ENCODE results near the gene KAZN. TPM values are rescaled to one million over a fixed set of nuclear protein-coding genes. Genes with fewer than 3 reads are reported as not detected.
A peak's percentile ranks its signal among the peaks of the same experiment; 100 is the strongest.

KAZN gene
- total RNA-seq, 1 donor from 2014 or later: 7.9 TPM

GRCh38 chr1:15155888-15156741, 557.6 kb downstream of the KAZN start:
- Mint-ChIP-seq H3K9me3 (ENCODE audit: unreplicated experiment) (peaks cover 11% of the 10 kb centered on the region), H3K27me3 (ENCODE audit: unreplicated experiment) (peaks cover 11% of the 10 kb centered on the region), H3K27ac (ENCODE audit: unreplicated experiment) (no peak overlapping the region), H3K36me3 (ENCODE audit: unreplicated experiment) (no peaks in the 10 kb centered on the region), H3K4me3 (ENCODE audit: unreplicated experiment) (no peak overlapping the region), H3K4me1 (ENCODE audit: low read depth, unreplicated experiment) (peaks cover 20% of the 10 kb centered on the region)
- peak; percentile 26 for DNase-seq
- TF ChIP-seq CTCF (IDR thresholded peaks at IDR 0.05; ENCODE audit: partially characterized antibody, unreplicated experiment): no peak

GRCh38 chr1:15156807-15157380, 558.4 kb downstream of the KAZN start:
- H3K4me1 Mint-ChIP-seq (ENCODE audit: low read depth, unreplicated experiment): peaks cover 20% of the 10 kb centered on the region
- H3K27ac Mint-ChIP-seq (ENCODE audit: unreplicated experiment): no peak overlapping the region
- H3K4me3 Mint-ChIP-seq (ENCODE audit: unreplicated experiment): no peak overlapping the region
- no peak for TF ChIP-seq CTCF (IDR thresholded peaks at IDR 0.05; ENCODE audit: partially characterized antibody, unreplicated experiment)
- H3K27me3 Mint-ChIP-seq (ENCODE audit: unreplicated experiment): peaks cover 11% of the 10 kb centered on the region
- H3K9me3 Mint-ChIP-seq (ENCODE audit: unreplicated experiment): peaks cover 11% of the 10 kb centered on the region
- no peaks in the 10 kb centered on the region for H3K36me3 Mint-ChIP-seq (ENCODE audit: unreplicated experiment)
- DNase-seq: no peak

GRCh38 chr1:15157524-15158399, 559.3 kb downstream of the KAZN start:
- no peak for DNase-seq
- Mint-ChIP-seq H3K4me1 (ENCODE audit: low read depth, unreplicated experiment) (peaks cover 20% of the 10 kb centered on the region), H3K4me3 (ENCODE audit: unreplicated experiment) (no peak overlapping the region), H3K27me3 (ENCODE audit: unreplicated experiment) (peaks cover 11% of the 10 kb centered on the region), H3K9me3 (ENCODE audit: unreplicated experiment) (peaks cover 7% of the 10 kb centered on the region), H3K27ac (ENCODE audit: unreplicated experiment) (no peak overlapping the region), H3K36me3 (ENCODE audit: unreplicated experiment) (no peaks in the 10 kb centered on the region)
- no peak for TF ChIP-seq CTCF (IDR thresholded peaks at IDR 0.05; ENCODE audit: partially characterized antibody, unreplicated experiment)

DNA sequence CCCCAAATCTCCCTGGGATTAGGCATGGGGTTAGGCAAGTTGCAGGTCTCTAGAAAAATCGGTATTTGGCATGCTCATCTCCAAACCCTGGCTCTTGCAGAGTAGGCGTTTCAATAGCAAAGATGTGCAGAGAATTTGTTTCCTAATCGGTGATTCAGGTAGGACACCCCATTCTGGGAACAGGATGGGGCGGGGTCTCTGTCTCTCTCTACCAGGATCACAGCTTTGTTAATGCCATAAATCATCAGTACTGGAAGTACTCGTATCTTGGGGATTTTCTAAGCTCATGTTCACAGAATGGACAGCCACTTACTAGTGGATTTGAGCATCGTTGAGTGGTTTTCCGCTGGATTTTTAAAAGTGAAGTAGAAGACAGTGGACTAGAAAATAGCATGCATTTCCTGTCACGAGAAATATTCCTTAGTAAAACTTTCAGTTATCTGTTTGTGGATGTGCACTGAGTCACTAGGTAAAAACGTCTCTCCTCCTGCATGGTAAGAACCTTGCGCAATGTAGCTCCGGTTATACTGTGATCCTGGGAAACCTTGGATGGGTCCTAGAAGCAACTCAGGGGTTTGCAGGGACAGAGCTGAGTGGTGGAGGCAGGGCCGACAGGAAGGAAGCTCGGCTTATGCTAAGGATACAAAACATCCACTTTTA, 560.2 kb downstream of the KAZN start:
- no peak overlapping the region for H3K4me3 Mint-ChIP-seq (ENCODE audit: unreplicated experiment)
- peaks cover 7% of the 10 kb centered on the region for H3K9me3 Mint-ChIP-seq (ENCODE audit: unreplicated experiment)
- H3K36me3 Mint-ChIP-seq (ENCODE audit: unreplicated experiment): no peaks in the 10 kb centered on the region
- no peak for TF ChIP-seq CTCF (IDR thresholded peaks at IDR 0.05; ENCODE audit: partially characterized antibody, unreplicated experiment)
- H3K27me3 Mint-ChIP-seq (ENCODE audit: unreplicated experiment): peaks cover 11% of the 10 kb centered on the region
- H3K27ac Mint-ChIP-seq (ENCODE audit: unreplicated experiment): no peak overlapping the region
- H3K4me1 Mint-ChIP-seq (ENCODE audit: low read depth, unreplicated experiment): peaks cover 20% of the 10 kb centered on the region
- no peak for DNase-seq
